Gastroesophageal sphincter (tissue), 3 donors: ENCODE data around the gene FAN1.

Experiments used
- EP300 ChIP-seq: sonication (generic); formaldehyde crosslinking; IDR thresholded peaks from one replicate; pipeline ENCODE4 v1.6.1; 2017; ENCODE audit warnings: antibody characterized with exemption, mild to moderate bottlenecking
- POLR2A ChIP-seq, 2 donors: fragments of 450-650 bp; IDR thresholded peaks; one replicate each; pipeline ENCODE4 v1.6.1; 2017; ENCODE audit warnings: antibody characterized with exemption in 2 of 2, mild to moderate bottlenecking in 2 of 2, moderate library complexity in 1 of 2
- POLR2AphosphoS5 ChIP-seq: sonication (generic); formaldehyde crosslinking; IDR thresholded peaks from one replicate; pipeline ENCODE4 v1.6.1; 2017; ENCODE audit warnings: antibody characterized with exemption
- TF ChIP-seq, protein P1 (sequence below), 4 experiments: fragments of 200-600 bp in 2 of 4; fragments of 450-650 bp in 2 of 4; sonication (generic) in 1 of 4; IDR thresholded peaks; one replicate each; pipeline ENCODE4 v1.5.1; 2017 to 2019; ENCODE audit warnings: antibody characterized with exemption in 4 of 4, mild to moderate bottlenecking in 2 of 4, moderate library complexity in 2 of 4

DNA sequence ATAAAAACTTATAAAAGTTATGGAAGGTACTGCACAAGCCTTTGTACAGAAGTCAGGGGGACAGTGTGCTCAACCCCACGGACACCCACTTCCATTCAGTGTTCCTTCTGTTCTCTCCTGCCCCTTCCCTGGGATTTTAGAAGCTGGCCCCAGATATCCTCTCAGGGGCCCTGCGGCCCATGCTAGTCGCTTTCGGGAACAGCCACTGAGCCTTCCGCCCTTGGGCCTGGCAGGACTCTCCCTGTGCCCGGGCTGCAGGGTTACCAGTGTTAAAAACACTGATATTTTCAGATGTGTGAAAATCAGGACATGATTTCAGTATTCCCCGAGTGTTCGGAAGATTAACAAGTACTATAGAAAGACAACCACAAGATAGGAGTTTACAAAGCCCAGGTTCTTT is 22.4 kb downstream of the FAN1 start:
- TF ChIP-seq POLR2A (IDR thresholded peaks at IDR 0.05) (no peak), EP300 (no peak), POLR2AphosphoS5 (no peak)
- TF ChIP-seq, protein P1, sequence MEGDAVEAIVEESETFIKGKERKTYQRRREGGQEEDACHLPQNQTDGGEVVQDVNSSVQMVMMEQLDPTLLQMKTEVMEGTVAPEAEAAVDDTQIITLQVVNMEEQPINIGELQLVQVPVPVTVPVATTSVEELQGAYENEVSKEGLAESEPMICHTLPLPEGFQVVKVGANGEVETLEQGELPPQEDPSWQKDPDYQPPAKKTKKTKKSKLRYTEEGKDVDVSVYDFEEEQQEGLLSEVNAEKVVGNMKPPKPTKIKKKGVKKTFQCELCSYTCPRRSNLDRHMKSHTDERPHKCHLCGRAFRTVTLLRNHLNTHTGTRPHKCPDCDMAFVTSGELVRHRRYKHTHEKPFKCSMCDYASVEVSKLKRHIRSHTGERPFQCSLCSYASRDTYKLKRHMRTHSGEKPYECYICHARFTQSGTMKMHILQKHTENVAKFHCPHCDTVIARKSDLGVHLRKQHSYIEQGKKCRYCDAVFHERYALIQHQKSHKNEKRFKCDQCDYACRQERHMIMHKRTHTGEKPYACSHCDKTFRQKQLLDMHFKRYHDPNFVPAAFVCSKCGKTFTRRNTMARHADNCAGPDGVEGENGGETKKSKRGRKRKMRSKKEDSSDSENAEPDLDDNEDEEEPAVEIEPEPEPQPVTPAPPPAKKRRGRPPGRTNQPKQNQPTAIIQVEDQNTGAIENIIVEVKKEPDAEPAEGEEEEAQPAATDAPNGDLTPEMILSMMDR (IDR thresholded peaks at IDR 0.05): no peak
